Peyer's patch (tissue), 4 donors: ENCODE measurements around the gene MGAT5B.

Experiments used
- POLR2A ChIP-seq, 2 donors: fragments of 450-650 bp; IDR thresholded peaks; one replicate each; pipeline ENCODE4 v1.5.1; 2017; ENCODE audit warnings: antibody characterized with exemption in 2 of 2, mild to moderate bottlenecking in 2 of 2, moderate library complexity in 2 of 2
- TF ChIP-seq, protein P1 (sequence below), 6 experiments: fragments of 450-650 bp in 4 of 6; fragments of 200-600 bp in 2 of 6; sonication (generic) in 1 of 6; IDR thresholded peaks; one replicate each; pipeline ENCODE4 v1.5.1; 2017 to 2019; ENCODE audit warnings: antibody characterized with exemption in 6 of 6, mild to moderate bottlenecking in 3 of 6, moderate library complexity in 1 of 6

- no peak for TF ChIP-seq POLR2A (IDR thresholded peaks at IDR 0.05)
- TF ChIP-seq, protein P1, sequence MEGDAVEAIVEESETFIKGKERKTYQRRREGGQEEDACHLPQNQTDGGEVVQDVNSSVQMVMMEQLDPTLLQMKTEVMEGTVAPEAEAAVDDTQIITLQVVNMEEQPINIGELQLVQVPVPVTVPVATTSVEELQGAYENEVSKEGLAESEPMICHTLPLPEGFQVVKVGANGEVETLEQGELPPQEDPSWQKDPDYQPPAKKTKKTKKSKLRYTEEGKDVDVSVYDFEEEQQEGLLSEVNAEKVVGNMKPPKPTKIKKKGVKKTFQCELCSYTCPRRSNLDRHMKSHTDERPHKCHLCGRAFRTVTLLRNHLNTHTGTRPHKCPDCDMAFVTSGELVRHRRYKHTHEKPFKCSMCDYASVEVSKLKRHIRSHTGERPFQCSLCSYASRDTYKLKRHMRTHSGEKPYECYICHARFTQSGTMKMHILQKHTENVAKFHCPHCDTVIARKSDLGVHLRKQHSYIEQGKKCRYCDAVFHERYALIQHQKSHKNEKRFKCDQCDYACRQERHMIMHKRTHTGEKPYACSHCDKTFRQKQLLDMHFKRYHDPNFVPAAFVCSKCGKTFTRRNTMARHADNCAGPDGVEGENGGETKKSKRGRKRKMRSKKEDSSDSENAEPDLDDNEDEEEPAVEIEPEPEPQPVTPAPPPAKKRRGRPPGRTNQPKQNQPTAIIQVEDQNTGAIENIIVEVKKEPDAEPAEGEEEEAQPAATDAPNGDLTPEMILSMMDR (IDR thresholded peaks at IDR 0.05) = no peak
Observed at GRCh38 chr17:76994237-76994637, 126.0 kb downstream of the MGAT5B start.
